Smooth muscle cell (in vitro differentiated cells): ENCODE data around the gene PLCH2. TPM values are rescaled to one million over a fixed set of nuclear protein-coding genes. Genes with fewer than 3 reads are reported as not detected.

ENCODE experiments used
- DNase-seq: peaks from one replicate; lab custom pipeline; 2025; ENCODE audit not compliant: unreplicated experiment; lab: John Stamatoyannopoulos, UW
- H2AFZ ChIP-seq: fragments of 200-600 bp; sonication (generic); 2 replicates; pipeline ENCODE4 v1.6.0; 2016; ENCODE audit warnings: antibody characterized with exemption, low read depth, mild to moderate bottlenecking
- H3F3A ChIP-seq: fragments of 200-600 bp; sonication (generic); 2 replicates; pipeline ENCODE4 v1.6.0; 2017; ENCODE audit warnings: antibody characterized with exemption, low read depth
- H3K27ac ChIP-seq: fragments of 200-600 bp; sonication (generic); 2 replicates; pipeline ENCODE4 v1.5.1; 2016; ENCODE audit warnings: low read depth, mild to moderate bottlenecking
- H3K27me3 ChIP-seq: fragments of 200-600 bp; sonication (generic); 2 replicates; pipeline ENCODE4 v1.6.1; 2016; ENCODE audit warnings: low read depth, mild to moderate bottlenecking
- H3K36me3 ChIP-seq: fragments of 200-600 bp; sonication (generic); 2 replicates; pipeline ENCODE4 v1.5.1; 2016; ENCODE audit warnings: low read depth
- H3K4me1 ChIP-seq: fragments of 200-600 bp; sonication (generic); 2 replicates; pipeline ENCODE4 v1.5.1; 2016; ENCODE audit warnings: low read depth
- H3K4me2 ChIP-seq: fragments of 200-600 bp; sonication (generic); 2 replicates; pipeline ENCODE4 v1.6.0; 2016; ENCODE audit warnings: mild to moderate bottlenecking
- H3K4me3 ChIP-seq: fragments of 200-600 bp; sonication (generic); 2 replicates; pipeline ENCODE4 v1.5.1; 2016; ENCODE audit warnings: mild to moderate bottlenecking
- H3K79me2 ChIP-seq: fragments of 200-600 bp; sonication (generic); 2 replicates; pipeline ENCODE4 v1.6.0; 2016; ENCODE audit warnings: low read depth, mild to moderate bottlenecking
- H3K9ac ChIP-seq: fragments of 200-600 bp; sonication (generic); 2 replicates; pipeline ENCODE4 v1.6.0; 2016; ENCODE audit warnings: low read depth
- H3K9me3 ChIP-seq: fragments of 200-600 bp; sonication (generic); replicated peaks from 2 replicates; pipeline ENCODE4 v1.5.1; 2016; ENCODE audit warnings: low read depth
- H4K20me1 ChIP-seq: fragments of 200-600 bp; sonication (generic); 2 replicates; pipeline ENCODE4 v1.6.0; 2016; ENCODE audit warnings: low read depth
- WGBS: methylation state at CpG from one replicate; pipeline ENCODE4 v1.1.7; 2016; ENCODE audit warnings: low lambda C conversion rate; 5-methylcytosine and 5-hydroxymethylcytosine counted together
- polyA plus RNA-seq: library from polyadenylated mRNA; unstranded; fragments of >200 nt; fragmentation: Nextera tagmentation; extraction: Ambion mirVana; gene quantifications from 2 replicates; pipeline ENCODE4 v1.2.1, GENCODE V29; 2016
- total RNA-seq: library from RNA; depleted of rRNA; stranded (reverse); fragments of >200 nt; gene quantifications from 2 replicates; pipeline ENCODE4 v1.2.3, GENCODE V29; 2014
- TF ChIP-seq, protein P1 (sequence below): fragments of 200-600 bp; sonication (generic); IDR thresholded peaks from 2 replicates; pipeline ENCODE4 v1.5.1; 2017; ENCODE audit warnings: borderline replicate concordance, mild to moderate bottlenecking, antibody characterized with exemption; ENCODE audit not compliant: insufficient read depth, poor library complexity, severe bottlenecking

Gene PLCH2
- total and polyA plus RNA-seq, 2 experiments from 2014 or later: 0.09 to 0.13 TPM

GRCh38 chr1:2483026-2483425 lies 6.9 kb downstream of the PLCH2 start:
- no peaks in the 10 kb centered on the region for H3K36me3 ChIP-seq
- WGBS: 87% methylated on average over 13 of the region's 13 CpGs

GRCh38 chr1:2483970-2484369 lies 7.9 kb downstream of the PLCH2 start:
- 91% methylated on average over 10 of the region's 16 CpGs for WGBS
- TF ChIP-seq, protein P1, sequence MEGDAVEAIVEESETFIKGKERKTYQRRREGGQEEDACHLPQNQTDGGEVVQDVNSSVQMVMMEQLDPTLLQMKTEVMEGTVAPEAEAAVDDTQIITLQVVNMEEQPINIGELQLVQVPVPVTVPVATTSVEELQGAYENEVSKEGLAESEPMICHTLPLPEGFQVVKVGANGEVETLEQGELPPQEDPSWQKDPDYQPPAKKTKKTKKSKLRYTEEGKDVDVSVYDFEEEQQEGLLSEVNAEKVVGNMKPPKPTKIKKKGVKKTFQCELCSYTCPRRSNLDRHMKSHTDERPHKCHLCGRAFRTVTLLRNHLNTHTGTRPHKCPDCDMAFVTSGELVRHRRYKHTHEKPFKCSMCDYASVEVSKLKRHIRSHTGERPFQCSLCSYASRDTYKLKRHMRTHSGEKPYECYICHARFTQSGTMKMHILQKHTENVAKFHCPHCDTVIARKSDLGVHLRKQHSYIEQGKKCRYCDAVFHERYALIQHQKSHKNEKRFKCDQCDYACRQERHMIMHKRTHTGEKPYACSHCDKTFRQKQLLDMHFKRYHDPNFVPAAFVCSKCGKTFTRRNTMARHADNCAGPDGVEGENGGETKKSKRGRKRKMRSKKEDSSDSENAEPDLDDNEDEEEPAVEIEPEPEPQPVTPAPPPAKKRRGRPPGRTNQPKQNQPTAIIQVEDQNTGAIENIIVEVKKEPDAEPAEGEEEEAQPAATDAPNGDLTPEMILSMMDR: no peak

More at GRCh38 chr1:2483026-2483425, 6.9 kb downstream of the PLCH2 start:
- H3F3A ChIP-seq: no peaks in the 10 kb centered on the region
- no peak for DNase-seq
- no peaks in the 10 kb centered on the region for H3K79me2 ChIP-seq
- no peak overlapping the region for H3K27ac ChIP-seq
- H3K9me3 ChIP-seq: no peaks in the 10 kb centered on the region
- no peak overlapping the region for H2AFZ ChIP-seq
- no peak overlapping the region for H3K4me3 ChIP-seq
- no peaks in the 10 kb centered on the region for H3K4me1 ChIP-seq
- H3K4me2 ChIP-seq: no peak overlapping the region
- no peaks in the 10 kb centered on the region for H4K20me1 ChIP-seq
- H3K9ac ChIP-seq: no peak overlapping the region
- TF ChIP-seq, protein P1: no peak
- no peaks in the 10 kb centered on the region for H3K27me3 ChIP-seq

DNA sequence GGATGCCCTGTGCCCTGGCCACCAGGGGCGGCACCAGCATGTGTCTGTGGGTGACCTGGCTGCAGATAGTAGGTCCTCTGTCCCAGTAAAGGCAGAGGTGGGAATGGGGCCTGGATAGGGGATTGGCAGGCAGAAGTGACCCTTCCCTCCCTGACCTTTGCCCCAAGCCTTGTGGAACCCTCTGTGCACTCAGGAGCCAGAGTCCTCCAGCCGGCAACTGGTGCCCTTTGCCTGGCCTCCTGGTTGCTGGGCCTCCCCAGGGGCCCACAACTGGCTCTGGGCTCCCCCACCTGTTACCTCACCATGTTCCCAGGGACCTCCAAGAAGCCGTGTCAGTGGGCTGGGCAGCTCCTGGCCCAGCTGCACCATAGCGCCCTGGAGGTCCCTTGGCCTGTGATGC lies 10.0 kb downstream of the PLCH2 start:
- H3F3A ChIP-seq: no peaks in the 10 kb centered on the region
- no peaks in the 10 kb centered on the region for H3K79me2 ChIP-seq
- DNase-seq: no peak
- no peaks in the 10 kb centered on the region for H3K27me3 ChIP-seq
- no peaks in the 10 kb centered on the region for H4K20me1 ChIP-seq
- no peaks in the 10 kb centered on the region for H3K36me3 ChIP-seq
- H3K4me3 ChIP-seq: no peak overlapping the region
- 87% methylated on average over 4 of the region's 4 CpGs for WGBS
- no peaks in the 10 kb centered on the region for H3K4me1 ChIP-seq
- H2AFZ ChIP-seq: no peak overlapping the region
- no peak overlapping the region for H3K9ac ChIP-seq
- H3K4me2 ChIP-seq: no peak overlapping the region
- H3K9me3 ChIP-seq: no peaks in the 10 kb centered on the region
- TF ChIP-seq, protein P1: no peak
- no peak overlapping the region for H3K27ac ChIP-seq

More at GRCh38 chr1:2483970-2484369, 7.9 kb downstream of the PLCH2 start:
- no peaks in the 10 kb centered on the region for H3F3A ChIP-seq
- no peak overlapping the region for H2AFZ ChIP-seq
- no peak for DNase-seq
- no peak overlapping the region for H3K4me3 ChIP-seq
- H3K36me3 ChIP-seq: no peaks in the 10 kb centered on the region
- H3K27me3 ChIP-seq: no peaks in the 10 kb centered on the region
- H3K9me3 ChIP-seq: no peaks in the 10 kb centered on the region
- H3K4me1 ChIP-seq: no peaks in the 10 kb centered on the region
- no peaks in the 10 kb centered on the region for H3K79me2 ChIP-seq
- H3K9ac ChIP-seq: no peak overlapping the region
- H3K27ac ChIP-seq: no peak overlapping the region
- H4K20me1 ChIP-seq: no peaks in the 10 kb centered on the region
- H3K4me2 ChIP-seq: no peak overlapping the region

GRCh38 chr1:2486558-2486957 lies 10.5 kb downstream of the PLCH2 start:
- Histone ChIP-seq H3K4me3 (no peak overlapping the region), H3K36me3 (no peaks in the 10 kb centered on the region), H4K20me1 (no peaks in the 10 kb centered on the region), H3K4me2 (no peak overlapping the region), H3K27me3 (no peaks in the 10 kb centered on the region), H3K9ac (no peak overlapping the region), H3K27ac (no peak overlapping the region), H3K9me3 (no peaks in the 10 kb centered on the region), H2AFZ (no peak overlapping the region), H3F3A (no peaks in the 10 kb centered on the region), H3K79me2 (no peaks in the 10 kb centered on the region), H3K4me1 (no peaks in the 10 kb centered on the region)
- no peak for DNase-seq
- TF ChIP-seq, protein P1: no peak
- 89% methylated on average over 9 of the region's 9 CpGs for WGBS
